ENCODE measurements around the gene COL27A1. TPM values are rescaled to one million over a fixed set of nuclear protein-coding genes. Genes with fewer than 3 reads are reported as not detected.

COL27A1 gene
- total RNA-seq, 3 donors from 2014 or later = 3.1 to 13.6 (median 4.0) TPM

DNA sequence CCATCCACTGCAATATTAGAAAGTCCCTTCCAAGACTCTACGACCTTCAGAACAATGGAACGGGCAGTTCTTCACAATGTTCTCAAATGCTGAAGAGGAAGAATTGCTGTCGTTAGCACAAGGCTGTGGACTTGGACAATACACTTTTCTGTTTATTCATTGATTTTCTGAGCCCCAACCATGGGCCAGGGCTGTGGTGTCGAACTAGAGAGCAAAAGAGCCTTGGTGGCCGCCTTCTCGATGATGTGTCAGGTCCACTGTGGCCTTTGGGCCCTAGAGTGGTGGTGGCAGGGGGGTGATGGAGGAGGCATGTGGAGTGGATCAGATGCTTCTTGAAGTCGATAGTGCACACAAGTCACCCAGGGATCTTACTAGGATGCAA, 37.7 kb upstream of the COL27A1 start:
- H3K4me3 ChIP-seq = no peak overlapping the region
- DNase-seq = no peak
- TF ChIP-seq CTCF (IDR thresholded peaks at IDR 0.05) = no peak
- intact Hi-C loops (cut with DNase I, micrococcal nuclease) = no loop called here
- no peak for ATAC-seq
- H3K9me3 ChIP-seq = no peaks in the 10 kb centered on the region
- H3K36me3 ChIP-seq (ENCODE audit: low read depth) = no peaks in the 10 kb centered on the region
- peaks cover 4% of the 10 kb centered on the region for H3K4me1 ChIP-seq (ENCODE audit: low read depth)

GRCh38 chr9:114117996-114118830, 37.1 kb upstream of the COL27A1 start:
- H3K4me3 ChIP-seq = no peak overlapping the region
- no peaks in the 10 kb centered on the region for H3K36me3 ChIP-seq (ENCODE audit: low read depth)
- no peak for DNase-seq
- H3K9me3 ChIP-seq = no peaks in the 10 kb centered on the region
- intact Hi-C loops (cut with DNase I, micrococcal nuclease) = no loop called here
- ATAC-seq = no peak
- H3K4me1 ChIP-seq (ENCODE audit: low read depth) = peaks cover 2% of the 10 kb centered on the region
- no peak for TF ChIP-seq CTCF (IDR thresholded peaks at IDR 0.05)

DNA sequence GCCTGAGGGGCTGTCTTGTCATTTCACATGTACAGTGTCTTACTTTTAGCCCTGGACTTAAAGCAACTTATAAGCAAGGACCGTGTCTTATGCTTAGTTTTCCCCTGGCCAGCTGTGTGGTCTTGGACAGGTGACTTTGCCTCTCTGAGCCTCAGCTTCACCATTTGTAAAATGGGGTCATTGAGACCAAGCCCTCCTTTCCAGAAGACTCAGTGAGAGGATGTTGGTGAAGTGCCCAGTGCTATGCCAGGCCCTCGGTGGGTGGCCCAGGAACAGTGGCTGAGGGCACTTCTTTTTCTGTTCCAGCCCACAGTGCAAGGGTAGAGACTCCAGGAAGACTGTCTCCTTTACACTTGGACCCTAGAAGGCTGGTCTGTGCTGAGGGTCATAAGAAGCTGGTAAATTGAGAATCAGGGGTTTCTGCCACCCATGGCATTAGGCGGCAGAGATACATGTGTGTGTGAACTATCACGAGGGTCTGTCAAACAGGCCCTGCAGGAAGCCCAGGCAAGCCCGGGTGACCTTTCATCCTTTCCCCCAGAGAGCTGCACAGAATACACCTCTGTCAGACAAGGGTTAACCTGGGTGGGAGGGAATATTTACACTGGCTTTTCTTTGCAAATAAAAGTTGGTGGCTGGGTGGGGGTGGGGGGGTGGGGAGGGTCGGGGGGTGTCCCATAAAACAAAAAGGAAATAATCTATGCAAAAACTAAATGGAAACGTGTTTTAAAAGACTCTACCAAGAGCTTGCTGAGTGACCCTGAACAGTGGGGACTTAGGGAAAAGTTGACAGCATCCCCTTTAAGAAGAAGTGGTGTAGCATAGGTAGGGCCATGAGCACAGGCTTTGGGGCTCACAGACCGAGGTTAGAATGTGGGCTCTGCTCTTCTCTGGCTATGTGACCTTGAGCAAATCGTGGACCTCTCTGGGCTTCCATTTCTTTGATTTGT, 35.8 kb upstream of the COL27A1 start:
- DNase-seq = no peak
- TF ChIP-seq CTCF (IDR thresholded peaks at IDR 0.05) = no peak
- Histone ChIP-seq H3K36me3 (ENCODE audit: low read depth) (no peaks in the 10 kb centered on the region), H3K9me3 (no peaks in the 10 kb centered on the region), H3K4me3 (no peak overlapping the region), H3K4me1 (ENCODE audit: low read depth) (no peaks in the 10 kb centered on the region)
- ATAC-seq = no peak
- intact Hi-C loops (cut with DNase I, micrococcal nuclease) = no loop called here

DNA sequence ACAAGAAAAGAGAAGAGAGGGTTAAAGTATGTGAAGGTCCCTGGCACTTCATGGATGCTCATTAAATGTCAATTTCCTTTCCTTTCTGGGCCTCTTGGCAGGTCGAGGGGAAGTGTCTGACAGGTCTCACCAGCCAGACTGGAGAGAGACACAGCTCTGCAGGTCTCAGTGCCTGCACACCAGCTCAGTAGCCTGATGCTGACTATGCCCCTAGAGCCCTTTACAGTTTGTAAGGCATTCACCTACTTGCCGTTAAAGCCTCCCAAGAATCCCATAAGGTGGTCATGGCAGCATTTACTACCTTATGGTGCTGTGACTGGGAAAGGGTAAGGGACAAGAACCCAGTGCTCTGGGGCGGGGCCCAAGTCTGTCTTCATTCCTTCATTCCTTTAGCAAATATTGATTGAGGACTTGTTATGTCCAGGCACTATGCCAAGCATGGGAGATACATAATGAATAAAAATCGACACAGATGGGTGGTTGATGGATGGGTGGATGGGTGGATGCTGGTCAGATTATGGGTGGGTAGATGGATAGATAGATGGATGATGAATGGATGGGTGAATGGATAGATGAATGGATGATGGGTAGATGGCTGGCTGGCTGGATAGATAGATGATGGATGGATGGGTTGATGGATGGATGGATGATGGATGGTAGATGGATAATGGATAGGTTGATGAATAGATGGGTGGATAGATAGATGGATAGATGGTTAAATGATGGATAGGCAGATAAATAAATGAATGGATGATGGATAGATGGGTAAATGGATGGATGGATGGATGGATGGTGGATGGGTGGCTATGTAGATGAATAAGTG, 34.9 kb upstream of the COL27A1 start:
- Histone ChIP-seq H3K4me3 (no peak overlapping the region), H3K9me3 (no peaks in the 10 kb centered on the region), H3K4me1 (ENCODE audit: low read depth) (no peaks in the 10 kb centered on the region), H3K36me3 (ENCODE audit: low read depth) (no peaks in the 10 kb centered on the region)
- peak in 1 of 3 donors; percentile 34 for DNase-seq
- ATAC-seq = peak; percentile 38
- intact Hi-C loops (cut with DNase I, micrococcal nuclease) = no loop called here
- no peak for TF ChIP-seq CTCF (IDR thresholded peaks at IDR 0.05)
